GM18873 (cell line): ENCODE data around the gene CCDC74A.
"Not testable (repeated sequence)": the region's sequence is repeated elsewhere in the genome, so short reads cannot be mapped to it uniquely, and the experiment has no call there.

Source experiments
- ATAC-seq: cut with Tn5 transposase; IDR thresholded peaks from one replicate; pipeline ENCODE4 v1.9.1; 2021; ENCODE audit warnings: mild to moderate bottlenecking, moderate library complexity, moderate number of reproducible peaks; ENCODE audit not compliant: unreplicated experiment, low FRiP score

The CCDC74A gene

DNA sequence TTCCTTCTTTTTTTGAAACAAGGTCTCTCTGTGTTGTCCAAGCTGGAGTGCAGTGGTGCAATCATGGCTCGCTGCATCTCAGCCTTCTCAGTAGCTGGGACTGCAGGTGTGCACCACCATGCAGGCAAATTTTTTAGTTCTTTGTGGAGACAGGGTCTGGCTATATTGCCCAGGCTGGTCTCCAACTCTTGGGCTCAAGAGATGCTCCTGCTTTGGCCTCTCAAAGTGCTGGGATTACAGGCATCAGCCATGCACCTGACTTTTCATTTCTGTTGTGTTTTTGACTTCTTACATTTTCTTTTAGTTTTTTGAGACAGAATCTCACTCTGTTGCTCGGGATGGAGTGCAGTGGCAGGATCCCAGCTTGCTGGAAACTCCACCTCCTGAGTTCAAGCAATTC lies 2.4 kb upstream of the CCDC74A start:
- not testable (repeated sequence) for ATAC-seq

DNA sequence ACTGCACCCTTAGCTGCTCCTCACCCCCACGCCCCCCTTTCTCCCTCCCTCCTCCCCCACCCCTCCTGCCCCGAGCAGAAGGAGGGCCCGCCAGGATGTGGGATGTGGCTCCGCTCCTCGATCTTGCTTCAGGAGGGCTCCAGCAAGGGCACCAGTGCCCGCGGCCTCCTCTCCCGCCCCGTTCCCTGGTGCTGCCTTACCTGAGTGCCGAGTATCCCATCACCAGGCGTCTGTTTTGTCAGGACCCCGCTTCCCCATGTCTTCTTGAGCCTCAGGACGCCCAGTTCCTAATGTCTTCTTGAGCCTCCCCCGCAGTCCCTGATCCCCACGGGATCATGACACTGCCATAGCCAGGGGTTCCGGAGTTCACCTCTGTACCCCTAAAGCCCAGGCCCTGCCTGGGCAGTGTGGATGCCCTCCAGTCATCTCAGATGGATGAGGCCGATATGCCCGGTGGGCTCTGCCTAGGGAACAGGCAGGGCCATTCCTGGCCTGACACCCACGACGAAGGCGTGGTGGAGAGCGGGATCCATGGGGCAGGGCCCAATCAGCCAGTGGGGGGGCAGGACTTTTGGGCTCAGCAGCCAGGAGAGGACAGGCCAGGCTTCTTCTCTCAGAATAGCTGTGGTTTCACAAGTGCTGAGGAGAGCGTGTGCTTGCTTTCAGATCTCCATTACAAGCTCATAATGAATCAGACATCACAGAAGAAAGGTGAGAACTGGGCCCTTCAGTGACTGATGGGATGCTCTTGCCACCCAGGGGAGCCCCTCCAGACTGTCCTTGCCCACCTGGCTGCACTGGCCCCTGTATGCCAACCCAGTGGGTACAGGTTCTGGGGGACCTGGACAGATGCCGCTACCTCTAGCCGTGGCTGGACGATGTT lies 1.5 kb downstream of the CCDC74A start:
- peak; percentile 49 for ATAC-seq

DNA sequence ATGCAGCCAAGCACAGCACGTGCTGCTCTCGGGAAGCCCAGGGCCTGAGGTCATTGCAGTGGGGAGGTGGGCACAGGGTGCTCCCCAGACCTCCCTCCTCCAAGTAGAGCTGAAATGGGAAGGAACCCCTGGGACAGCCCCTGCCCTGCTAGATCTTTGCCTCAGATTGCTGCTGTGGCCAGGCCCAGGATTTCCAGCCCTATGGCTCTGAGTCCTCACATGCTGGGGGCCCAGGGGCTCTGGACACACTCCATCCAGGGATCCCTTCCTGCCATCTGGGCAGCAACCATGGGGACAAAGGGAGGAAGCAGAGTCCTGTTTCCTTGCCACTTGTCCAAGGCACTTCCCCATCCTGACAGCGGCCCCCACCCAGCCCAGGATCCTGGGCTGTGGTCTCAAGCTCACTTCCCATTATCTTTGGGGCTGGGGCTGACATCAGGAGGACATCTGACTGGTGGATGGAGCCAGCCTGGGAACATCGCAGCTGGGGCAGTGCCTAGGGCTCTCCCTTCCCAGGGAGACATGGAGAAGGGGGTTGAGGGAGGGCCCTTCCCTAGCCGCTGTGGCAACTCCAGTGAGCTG lies 2.3 kb downstream of the CCDC74A start:
- not testable (repeated sequence) for ATAC-seq

DNA sequence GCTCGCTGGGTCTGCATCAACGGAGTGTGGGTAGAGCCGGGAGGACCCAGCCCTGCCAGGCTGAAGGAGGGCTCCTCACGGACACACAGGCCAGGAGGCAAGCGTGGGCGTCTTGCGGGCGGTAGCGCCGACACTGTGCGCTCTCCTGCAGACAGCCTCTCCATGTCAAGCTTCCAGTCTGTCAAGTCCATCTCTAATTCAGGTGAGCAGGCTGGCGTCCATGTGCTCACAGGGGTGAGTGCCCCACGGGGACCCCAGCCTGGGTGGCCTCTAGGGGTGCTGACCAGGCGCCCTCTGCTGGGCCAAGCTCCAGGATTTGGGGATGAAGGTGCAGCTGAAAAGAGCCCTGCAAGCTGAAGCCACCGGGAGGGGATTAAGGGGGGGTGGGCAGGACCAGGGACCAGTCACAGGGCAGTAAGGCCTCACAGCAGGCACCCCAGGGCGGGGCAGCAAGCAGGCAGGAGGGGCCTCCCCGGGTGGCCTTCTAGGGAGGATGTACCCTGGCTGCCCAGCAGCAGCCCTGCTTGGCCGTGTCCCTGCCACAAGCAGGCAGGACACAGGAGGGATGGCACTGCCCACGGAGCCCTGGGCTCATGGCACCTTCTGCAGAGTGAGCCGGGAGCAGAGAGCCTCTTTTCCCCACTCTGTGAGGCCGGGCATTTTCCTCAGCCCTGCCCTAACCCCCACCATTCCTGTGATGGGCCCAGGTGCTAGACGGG lies 3.1 kb downstream of the CCDC74A start:
- ATAC-seq = not testable (repeated sequence)

DNA sequence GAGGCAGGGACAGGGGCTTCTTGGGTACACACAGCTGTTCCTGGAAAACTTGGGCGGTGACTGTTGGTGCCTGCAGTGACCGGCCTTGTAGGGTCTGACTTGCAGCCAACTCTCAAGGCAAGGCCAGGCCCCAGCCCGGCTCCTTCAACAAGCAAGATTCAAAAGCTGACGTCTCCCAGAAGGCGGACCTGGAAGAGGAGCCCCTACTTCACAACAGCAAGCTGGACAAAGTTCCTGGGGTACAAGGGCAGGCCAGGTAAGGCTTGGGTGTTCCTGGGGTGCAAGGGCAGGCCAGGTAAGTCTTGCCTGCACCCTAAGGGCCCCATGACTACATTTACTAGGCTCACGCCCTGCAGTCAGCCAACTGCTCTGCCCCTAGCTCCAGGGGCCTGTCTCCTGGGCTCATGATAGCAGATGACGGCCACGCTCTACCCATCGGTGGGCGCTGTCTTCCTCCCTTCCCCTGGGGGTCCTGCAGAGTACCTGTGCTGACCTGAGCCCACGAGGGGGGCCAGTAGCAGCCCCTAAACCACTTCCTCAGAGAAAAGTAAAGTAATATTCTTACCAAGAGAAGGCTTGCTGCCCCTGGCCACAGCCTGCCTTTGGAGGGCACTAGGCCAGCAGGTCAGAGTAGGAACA lies 4.0 kb downstream of the CCDC74A start:
- not testable (repeated sequence) for ATAC-seq

DNA sequence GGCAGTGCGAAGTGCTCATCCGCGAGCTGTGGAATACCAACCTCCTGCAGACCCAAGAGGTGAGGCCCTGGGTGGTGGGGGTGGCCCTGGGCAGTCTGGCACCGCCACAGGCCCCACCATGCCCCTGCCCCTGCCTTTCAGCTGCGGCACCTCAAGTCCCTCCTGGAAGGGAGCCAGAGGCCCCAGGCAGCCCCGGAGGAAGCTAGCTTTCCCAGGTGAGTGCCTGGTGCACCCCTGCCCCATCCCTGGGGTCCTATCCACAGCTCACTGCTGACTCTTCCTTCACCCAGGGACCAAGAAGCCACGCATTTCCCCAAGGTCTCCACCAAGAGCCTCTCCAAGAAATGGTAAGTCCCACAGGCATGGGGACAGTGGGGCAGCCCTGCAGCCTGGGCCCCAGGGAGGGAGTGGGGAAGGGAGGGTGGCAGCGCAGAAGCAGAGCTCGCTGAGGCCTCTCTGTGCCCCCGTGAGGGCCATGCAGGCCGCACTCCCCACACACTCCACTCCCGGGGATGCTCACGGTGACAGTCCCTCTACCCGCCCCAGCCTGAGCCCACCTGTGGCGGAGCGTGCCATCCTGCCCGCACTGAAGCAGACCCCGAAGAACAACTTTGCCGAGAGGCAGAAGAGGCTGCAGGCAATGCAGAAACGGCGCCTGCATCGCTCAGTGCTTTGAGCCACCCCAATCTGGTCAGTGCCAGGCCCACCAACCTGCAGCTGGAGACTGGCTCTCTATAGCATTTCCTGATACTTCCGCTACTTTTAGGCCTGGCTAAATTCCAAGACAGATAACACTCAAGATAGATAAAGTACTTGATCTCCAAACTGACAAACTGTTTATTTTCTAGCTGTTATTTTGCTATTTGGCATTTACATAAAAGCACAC lies 5.3 kb downstream of the CCDC74A start:
- not testable (repeated sequence) for ATAC-seq

DNA sequence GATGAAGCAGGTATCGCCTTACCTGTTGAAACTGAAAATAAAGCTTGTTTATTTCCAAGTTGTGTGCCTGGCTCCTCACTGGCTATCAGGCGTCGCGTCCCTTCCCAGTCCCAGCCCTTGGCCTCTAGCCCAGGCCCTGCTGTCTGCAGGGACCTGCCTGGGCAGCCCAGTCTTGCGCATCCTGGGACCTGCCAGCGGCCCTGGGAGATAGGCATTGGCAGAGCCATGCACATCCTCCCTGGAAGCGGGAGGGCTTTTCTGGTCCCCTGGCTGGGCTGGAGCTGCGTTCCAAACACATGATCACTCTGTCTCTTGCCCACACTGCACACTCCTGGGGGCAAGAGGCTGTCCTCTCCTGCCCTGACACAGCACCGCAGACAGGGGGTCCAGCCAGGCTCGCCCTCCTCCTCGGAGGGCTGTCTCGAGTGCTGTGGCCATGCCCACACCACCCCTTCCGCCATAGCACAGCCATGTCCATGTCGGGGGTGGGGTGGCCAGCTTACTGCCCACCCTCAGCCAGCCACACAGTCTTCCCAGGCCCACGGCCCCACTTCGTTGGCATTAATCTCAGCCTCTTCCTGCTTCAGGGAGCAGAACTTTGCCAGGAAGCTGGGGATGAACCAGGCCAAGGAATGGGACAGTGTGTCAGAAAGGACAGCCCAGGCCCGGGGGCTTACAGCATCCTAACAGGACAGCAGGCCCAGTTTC lies 6.1 kb downstream of the CCDC74A start:
- not testable (repeated sequence) for ATAC-seq

DNA sequence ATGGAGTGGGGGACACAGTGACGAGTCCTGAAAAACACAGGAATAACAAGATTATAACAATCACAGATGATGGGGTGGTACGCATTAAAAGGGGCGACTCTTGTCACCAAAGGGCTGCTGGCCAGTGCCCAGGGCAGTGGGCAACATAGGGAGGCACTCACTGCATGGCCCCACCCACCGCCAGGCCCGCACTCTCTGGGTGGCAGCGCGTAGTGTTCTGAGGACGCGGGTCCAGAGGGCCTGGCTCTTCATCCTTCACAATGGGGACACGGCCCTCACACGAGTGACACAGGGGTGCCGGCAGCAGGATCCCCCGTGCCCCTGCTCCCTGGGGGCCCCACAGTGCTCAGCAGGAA lies 6.6 kb downstream of the CCDC74A start:
- ATAC-seq = not testable (repeated sequence)

DNA sequence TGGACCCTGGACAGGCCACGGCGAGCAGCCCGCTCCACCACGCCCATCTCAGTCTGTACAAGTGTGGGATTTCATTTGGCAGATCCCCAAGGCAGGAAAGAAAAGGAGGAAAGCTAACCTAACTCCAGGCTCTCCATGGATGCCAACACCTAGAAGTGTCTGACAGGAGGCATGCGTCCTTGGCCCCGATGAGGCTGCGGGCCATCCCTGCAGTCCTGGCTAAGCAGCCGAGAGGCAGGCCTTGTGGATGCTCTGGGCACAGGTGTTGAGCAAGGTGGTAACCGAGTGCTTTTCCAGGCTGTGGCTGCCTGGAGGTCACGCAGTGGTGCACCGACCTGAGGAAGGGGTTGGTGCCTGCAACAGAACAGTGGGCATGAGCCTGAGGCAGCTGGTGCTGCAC lies 7.3 kb downstream of the CCDC74A start:
- not testable (repeated sequence) for ATAC-seq

DNA sequence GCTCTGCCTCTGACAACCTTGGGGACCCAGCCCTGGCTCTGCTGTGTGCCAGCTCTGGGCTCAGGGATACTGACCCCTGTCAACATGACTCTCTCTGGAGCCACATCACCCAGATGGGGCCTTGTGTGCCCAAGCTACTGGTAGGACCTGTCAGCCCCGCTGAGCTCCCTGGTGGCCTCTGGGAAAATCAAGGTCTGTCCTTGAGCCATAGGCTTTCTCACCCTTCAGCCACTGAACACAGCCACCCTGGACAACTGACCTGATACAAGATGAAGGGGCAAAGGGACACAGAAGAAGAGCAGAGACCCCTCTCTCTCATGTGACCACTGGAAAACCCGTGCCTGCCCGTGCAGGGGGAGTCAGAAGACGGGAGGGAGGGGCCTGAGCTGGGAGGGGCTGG lies 7.8 kb downstream of the CCDC74A start:
- ATAC-seq = no peak

DNA sequence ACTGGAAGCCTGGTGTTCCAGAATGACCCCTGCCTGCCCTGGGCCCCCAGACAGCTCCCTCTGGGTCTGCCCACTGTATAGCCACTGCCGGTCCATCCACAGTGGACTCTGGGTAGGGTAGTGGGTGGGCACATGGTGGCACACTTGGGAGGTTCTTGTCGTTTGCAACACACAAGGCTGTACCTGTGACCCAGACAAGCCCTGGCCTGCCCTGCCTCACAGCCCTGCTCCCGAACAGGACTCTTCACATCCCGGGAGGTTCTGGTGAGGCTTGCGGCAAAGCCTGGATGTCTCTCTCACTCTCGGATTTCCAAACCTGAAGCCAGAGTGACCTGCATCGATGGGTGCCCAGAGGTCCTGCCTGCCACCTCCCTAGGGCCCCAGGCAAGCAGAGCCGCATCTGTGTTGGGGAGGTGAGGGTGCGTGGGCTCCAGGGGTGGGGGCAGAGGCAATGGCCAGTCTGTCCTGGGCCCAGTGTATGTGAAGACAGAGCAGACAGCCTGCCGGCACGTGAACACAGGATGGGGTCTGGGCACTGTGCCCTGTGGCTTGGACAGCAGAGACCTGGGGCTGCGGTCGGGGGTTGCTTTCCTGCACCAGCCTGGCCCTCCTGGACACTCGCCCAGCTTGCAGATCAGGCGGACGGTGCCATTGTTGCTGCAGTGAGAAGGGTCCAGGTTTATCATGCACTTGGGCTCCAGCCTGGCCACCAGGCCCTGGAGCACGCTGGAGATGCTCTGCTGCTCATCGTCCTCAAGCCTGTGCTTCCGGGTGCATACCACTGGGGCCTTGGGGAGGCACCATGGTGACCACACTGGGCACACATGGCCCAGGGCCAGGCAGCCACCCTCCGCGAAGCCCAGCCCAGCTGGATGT lies 8.5 kb downstream of the CCDC74A start:
- not testable (repeated sequence) for ATAC-seq

DNA sequence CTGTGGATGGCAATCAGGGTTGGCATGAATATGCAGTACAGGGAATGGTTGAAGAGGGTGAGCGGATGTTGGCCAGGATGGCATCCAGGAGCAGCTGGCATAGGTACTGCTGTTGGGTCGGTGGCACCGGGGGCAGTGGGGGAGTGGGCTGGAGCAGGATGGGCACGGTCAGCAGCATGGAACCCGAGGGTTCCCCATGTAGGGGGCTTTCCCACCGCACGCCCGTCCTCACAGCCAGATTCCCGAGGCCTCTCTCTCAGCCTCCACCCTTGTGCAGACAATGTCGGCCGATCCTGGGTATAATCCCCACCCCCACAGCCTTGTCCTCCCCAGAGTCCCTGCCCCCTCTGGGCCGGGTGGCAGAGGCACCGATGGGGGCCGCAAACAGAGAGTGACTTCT lies 9.2 kb downstream of the CCDC74A start:
- not testable (repeated sequence) for ATAC-seq

DNA sequence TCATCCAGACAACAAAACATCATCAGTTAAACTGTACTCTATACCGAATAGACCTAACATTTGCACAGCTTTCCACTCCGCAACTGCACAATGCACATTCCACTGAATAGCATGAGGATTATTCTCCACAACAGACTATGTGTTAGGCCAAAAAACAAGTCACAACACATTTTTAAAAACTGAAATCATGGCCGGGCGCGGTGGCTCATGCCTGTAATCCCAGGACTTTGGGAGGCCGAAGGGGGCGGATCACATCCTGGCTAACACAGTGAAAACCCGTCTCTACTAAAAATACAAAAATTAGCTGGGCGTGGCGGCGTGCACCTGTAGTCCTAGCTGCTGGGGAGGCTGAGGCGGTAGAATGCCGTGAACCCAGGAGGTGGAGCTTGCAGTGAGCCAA lies 11.2 kb downstream of the CCDC74A start:
- ATAC-seq = not testable (repeated sequence)

DNA sequence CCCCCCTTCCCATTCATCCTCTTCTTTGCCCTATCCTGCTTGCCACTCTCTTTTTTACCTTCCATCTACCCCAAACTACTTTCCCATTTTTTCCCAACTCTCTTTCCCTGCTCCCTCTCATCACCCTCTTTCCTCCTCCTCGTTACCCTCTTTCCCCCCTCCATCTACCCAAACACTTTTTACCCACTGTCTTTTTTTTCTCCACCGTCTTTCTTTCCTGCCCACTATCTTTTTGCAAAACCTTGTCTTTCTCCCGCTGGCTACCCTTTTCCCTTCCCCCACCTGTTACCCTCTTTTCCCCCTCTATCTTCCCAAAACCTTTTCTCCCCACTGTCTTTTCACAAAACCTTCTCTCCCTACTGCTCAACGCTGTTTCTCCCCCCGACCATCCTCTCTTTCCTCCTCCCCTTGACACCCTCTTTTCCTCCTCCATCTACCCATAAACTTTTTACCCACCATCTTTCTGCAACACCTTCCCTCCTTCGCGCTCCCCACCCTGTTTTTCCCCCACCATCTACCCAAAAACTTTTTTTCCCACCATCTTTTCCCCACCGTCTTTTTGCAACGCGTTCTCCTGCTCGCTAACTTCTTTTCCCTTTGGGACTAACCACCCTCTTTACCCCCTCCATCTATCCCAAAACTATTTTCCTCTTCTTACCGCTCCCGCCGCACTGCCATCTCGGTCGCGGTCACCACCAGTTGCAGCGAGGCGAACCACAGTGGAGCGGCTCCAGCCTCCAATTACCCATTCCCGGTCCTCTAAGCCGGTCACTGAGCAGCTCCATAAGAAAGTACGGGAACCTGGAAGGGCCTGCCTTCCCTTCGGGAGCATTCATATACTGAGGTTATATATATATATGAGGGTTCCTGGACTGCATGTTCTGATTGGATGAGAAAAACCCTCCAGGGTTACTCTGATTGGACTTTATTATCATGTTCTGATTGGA lies 15.0 kb downstream of the CCDC74A start:
- no peak for ATAC-seq

DNA sequence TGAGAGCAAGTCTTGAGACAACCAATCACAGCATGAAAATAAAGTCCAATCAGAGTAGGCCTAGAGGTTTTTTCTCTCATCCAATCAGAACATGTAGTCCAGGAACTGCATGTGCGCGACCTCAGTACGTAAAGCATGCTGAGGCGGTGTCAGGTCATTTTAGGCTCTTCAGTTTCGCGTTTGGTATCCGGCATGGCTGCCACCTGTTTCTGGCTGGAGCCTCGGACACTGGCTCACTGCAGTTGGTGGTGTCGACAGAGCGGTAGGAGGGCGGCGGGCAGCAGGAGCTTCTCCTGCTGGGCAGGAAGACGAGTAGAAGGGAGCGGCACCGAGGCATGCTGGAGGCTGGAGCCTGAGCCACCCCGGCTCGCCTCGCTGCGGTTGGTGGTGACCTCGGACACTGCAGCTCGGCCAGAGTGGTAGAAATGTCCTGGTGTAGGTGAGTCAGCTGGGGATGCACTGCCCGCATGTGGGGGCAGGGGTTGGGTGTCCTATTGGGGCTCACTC lies 15.8 kb downstream of the CCDC74A start:
- no peak for ATAC-seq

DNA sequence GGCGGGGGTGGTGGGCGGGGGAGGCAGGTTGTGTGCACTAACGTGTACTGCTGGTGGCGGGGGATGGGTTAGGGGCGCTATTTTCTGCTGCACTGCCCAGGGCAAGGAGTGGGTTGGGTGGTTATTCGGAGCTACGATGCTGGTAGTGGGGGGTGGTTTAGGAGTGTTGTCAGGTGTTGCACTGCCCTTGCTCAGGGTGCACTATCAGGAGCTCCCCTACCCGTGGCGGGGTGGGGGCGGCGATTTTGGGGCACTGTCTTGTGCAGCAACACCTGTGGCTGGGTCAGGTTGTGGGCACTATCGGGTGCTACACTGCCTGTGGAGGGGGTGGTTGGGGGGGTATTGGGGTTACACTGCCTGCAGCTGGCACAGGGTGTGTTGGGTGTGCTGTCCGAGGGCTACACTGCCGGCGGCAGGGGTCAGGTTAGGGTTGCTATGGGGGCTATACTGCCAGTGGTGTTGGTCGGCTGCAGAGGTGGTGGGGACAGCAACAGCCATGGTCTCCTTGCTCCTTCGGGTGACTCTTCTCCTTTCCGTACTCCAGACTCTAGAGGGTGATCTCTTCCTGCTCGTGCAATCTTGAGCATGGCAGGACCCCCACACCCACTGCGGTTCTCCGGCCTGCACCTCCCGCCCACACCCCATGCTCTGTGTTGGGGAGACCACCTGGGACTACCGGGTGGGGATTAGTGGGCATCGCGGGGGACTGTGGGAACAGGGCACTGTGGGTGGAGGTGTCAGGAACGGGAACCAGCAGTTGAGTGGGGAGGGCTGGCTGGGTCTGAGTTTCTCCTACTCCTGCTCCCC lies 16.5 kb downstream of the CCDC74A start:
- ATAC-seq = not testable (repeated sequence)
